Body of pancreas (tissue), 4 donors: Measurements from ENCODE around the gene FRAS1. TPM values are rescaled to one million over a fixed set of nuclear protein-coding genes. Genes with fewer than 3 reads are reported as not detected.

ENCODE experiments used
- ATAC-seq: fragments of 150-250 bp; one replicate; pipeline ENCODE4 v1.9.1; 2016
- DNase-seq, 4 donors: peaks; one replicate each; pipeline ENCODE4 v3.0.0-alpha.2; 2019
- H3K27ac ChIP-seq, 4 donors: fragments of 200-600 bp; sonication (generic); 1 replicate in 3 of 4; 2 replicates in 1 of 4; pipeline versions ENCODE4 v1.5.1 to v1.6.1; 2016 to 2019; ENCODE audit warnings: mild to moderate bottlenecking in 1 of 4, mixed read lengths in 1 of 4, moderate library complexity in 1 of 4
- H3K27me3 ChIP-seq, 2 donors: fragments of 200-600 bp; sonication (generic); one replicate each; pipeline ENCODE4 v1.6.0; 2016; ENCODE audit warnings: mild to moderate bottlenecking in 1 of 2
- H3K36me3 ChIP-seq, 2 donors: fragments of 200-600 bp; sonication (generic); replicated peaks in 1 of 2; 2 replicates each; pipeline ENCODE4 v1.5.1; 2016; ENCODE audit warnings: low read depth in 2 of 2; ENCODE audit not compliant: insufficient read depth in 1 of 2
- H3K4me1 ChIP-seq: fragments of 200-600 bp; sonication (generic); one replicate; pipeline ENCODE4 v1.6.0; 2016
- H3K4me3 ChIP-seq, 2 donors: fragments of 200-600 bp; sonication (generic); 1 replicate in 1 of 2; 2 replicates in 1 of 2; pipeline ENCODE4 v1.5.1; 2016 to 2019
- H3K9me3 ChIP-seq, 3 donors: fragments of 200-600 bp; sonication (generic); 1 replicate in 2 of 3; 2 replicates in 1 of 3; pipeline ENCODE4 v1.5.1; 2016
- POLR2A ChIP-seq, 3 donors: fragments of 450-650 bp; IDR thresholded peaks; one replicate each; pipeline ENCODE4 v1.6.1; 2016; ENCODE audit warnings: antibody characterized with exemption in 3 of 3, mild to moderate bottlenecking in 2 of 3
- WGBS, 2 donors: methylation state at CpG; one replicate each; pipeline ENCODE4 v1.1.5; 2017; 5-methylcytosine and 5-hydroxymethylcytosine counted together
- intact Hi-C: fragments of 100-400 bp; cut with DNase I; formaldehyde crosslinking; loops from one replicate; pipeline ENCODE4 v1.15.1; 2023
- total RNA-seq, 2 donors: library from RNA; depleted of rRNA; stranded (reverse); fragments of >200 nt; gene quantifications; one replicate each; pipeline ENCODE4 v1.1.0, GENCODE V29; 2016
- TF ChIP-seq, protein P1 (sequence below), 7 experiments: fragments of 450-650 bp in 4 of 7; fragments of 200-600 bp in 3 of 7; sonication (generic) in 3 of 7; IDR thresholded peaks; one replicate each; pipeline ENCODE4 v1.5.1; 2016 to 2019; ENCODE audit warnings: antibody characterized with exemption in 7 of 7

FRAS1 gene
- total RNA-seq, 2 donors from 2014 or later = 22.6 to 24.4 TPM

DNA sequence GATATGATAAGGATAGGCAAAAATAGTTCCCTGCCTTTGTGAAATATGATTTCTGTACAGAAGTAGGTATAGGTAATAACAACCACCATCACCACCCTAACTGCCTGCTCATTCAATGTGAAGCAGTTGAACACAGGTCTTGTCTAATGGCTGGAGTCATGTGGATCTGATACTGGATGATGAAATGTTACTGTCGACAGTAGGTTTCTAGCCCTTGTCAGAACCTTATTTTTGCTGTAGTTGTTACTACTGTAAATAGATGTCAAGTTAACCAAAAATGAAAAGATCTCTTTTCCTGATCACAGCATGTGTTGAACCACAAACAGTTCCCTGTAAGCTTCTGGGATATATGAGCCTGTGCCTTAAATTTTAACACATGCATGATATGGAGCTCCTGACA lies 142.9 kb downstream of the FRAS1 start:
- 60 to 75% methylated on average over 1 of the region's 1 CpG for WGBS, 2 donors
- H3K4me1 ChIP-seq = no peaks in the 10 kb centered on the region
- H3K36me3 ChIP-seq = no peaks in the 10 kb centered on the region
- no peak for TF ChIP-seq POLR2A (IDR thresholded peaks at IDR 0.05)
- TF ChIP-seq, protein P1, sequence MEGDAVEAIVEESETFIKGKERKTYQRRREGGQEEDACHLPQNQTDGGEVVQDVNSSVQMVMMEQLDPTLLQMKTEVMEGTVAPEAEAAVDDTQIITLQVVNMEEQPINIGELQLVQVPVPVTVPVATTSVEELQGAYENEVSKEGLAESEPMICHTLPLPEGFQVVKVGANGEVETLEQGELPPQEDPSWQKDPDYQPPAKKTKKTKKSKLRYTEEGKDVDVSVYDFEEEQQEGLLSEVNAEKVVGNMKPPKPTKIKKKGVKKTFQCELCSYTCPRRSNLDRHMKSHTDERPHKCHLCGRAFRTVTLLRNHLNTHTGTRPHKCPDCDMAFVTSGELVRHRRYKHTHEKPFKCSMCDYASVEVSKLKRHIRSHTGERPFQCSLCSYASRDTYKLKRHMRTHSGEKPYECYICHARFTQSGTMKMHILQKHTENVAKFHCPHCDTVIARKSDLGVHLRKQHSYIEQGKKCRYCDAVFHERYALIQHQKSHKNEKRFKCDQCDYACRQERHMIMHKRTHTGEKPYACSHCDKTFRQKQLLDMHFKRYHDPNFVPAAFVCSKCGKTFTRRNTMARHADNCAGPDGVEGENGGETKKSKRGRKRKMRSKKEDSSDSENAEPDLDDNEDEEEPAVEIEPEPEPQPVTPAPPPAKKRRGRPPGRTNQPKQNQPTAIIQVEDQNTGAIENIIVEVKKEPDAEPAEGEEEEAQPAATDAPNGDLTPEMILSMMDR (IDR thresholded peaks at IDR 0.05) = no peak
- intact Hi-C loops = no loop called here
- H3K9me3 ChIP-seq = no peaks in the 10 kb centered on the region
- no peak overlapping the region for H3K27ac ChIP-seq
- DNase-seq = no peak
- no peak for ATAC-seq
- H3K27me3 ChIP-seq = no peaks in the 10 kb centered on the region
- no peak overlapping the region for H3K4me3 ChIP-seq

DNA sequence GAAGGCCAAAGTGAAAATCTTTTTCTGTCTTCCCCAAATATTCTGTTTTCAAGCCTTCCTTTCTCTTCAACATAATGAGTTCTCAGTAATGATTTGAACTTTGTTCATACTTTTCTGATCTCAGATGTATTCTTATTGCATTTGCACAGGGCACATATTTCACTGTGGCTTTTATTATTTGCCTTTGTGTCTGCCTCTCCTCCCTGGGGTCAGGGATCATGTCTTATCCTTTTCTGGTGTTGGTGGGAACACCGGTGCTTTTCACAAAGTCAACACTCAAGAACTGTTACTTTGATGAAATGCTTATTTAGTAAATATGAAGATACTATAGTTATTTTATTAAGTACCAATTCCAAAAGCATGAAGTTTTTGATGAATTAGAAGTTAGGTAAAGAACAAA lies 143.8 kb downstream of the FRAS1 start:
- Histone ChIP-seq H3K36me3 (no peaks in the 10 kb centered on the region), H3K4me3 (no peak overlapping the region), H3K4me1 (no peaks in the 10 kb centered on the region), H3K9me3 (no peaks in the 10 kb centered on the region), H3K27ac (no peak overlapping the region), H3K27me3 (no peaks in the 10 kb centered on the region)
- TF ChIP-seq, protein P1 (IDR thresholded peaks at IDR 0.05) = no peak
- TF ChIP-seq POLR2A (IDR thresholded peaks at IDR 0.05) = no peak
- intact Hi-C loops = no loop called here
- WGBS, 2 donors = 28 to 32% methylated on average over 1 of the region's 1 CpG
- DNase-seq (no peak), ATAC-seq (no peak)

DNA sequence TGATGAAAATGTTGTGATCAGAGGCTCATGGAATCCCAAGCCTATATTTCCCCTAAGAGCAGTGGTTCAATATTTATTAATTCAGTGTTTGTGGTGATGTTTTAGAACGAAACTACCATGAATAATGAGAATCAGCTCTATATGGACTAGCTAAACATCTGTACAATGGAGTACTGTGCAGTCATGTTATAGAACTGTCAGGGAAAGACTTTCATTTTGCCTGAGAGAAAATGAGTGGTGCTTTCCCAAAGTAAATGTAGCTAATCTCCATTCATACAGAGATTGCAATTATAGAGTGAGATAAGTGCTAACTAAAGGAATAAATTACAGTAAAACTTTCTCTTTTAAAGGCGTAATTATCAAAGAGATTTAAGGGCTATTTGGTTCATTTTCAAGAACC lies 147.1 kb downstream of the FRAS1 start:
- ATAC-seq (no peak), DNase-seq (no peak)
- no peaks in the 10 kb centered on the region for H3K9me3 ChIP-seq
- TF ChIP-seq POLR2A (IDR thresholded peaks at IDR 0.05) = no peak
- TF ChIP-seq, protein P1 (IDR thresholded peaks at IDR 0.05) = no peak
- intact Hi-C loops = no loop called here
- no peaks in the 10 kb centered on the region for H3K36me3 ChIP-seq
- no peak overlapping the region for H3K27ac ChIP-seq
- H3K4me3 ChIP-seq = no peak overlapping the region
- no peaks in the 10 kb centered on the region for H3K4me1 ChIP-seq
- WGBS, 2 donors = 30% methylated on average over 2 of the region's 2 CpGs
- H3K27me3 ChIP-seq = no peaks in the 10 kb centered on the region

DNA sequence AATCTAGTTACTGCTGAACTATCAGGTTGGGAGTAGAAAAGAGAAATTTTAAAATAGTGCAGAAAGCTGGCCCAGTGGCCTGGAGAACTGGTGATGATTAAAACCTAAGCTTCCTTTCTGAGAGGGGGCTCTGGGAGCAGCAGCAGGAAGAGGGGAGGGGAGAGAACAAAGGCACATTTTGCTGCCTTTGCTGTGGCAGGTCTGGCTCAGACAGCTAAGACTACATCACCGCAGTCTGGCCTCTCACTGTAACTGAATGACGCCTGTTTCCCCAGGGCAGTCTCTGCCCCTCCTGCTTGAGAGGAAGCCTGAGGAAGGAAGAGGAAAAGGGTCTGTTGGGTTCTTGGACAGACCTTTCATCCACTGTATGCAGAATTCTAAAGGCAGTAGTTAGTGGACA lies 148.5 kb downstream of the FRAS1 start:
- ATAC-seq = no peak

DNA sequence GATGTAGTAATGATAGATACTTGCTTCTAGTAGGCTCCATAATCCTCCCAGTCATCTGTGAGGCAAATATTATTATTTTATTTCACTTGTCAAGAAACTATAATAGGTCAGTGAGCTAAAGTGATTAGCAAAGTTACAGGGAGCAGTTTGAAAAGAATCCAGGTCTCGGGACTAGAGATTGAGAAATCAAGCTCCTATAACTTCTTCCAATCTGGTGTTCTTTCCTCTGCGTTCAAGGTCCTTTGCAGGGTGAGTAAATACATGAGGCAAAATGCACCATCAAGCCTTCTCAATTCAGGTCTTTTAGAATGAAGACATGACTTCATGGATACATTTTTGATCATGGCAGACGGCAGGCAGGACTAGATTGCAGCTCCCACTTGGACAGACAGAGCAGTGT lies 150.4 kb downstream of the FRAS1 start:
- 47 to 55% methylated on average over 3 of the region's 3 CpGs for WGBS, 2 donors
- no peaks in the 10 kb centered on the region for H3K27me3 ChIP-seq
- intact Hi-C loops = no loop called here
- DNase-seq = no peak
- no peaks in the 10 kb centered on the region for H3K4me1 ChIP-seq
- H3K4me3 ChIP-seq = no peak overlapping the region
- no peak overlapping the region for H3K27ac ChIP-seq
- no peaks in the 10 kb centered on the region for H3K9me3 ChIP-seq
- no peak for TF ChIP-seq POLR2A (IDR thresholded peaks at IDR 0.05)
- TF ChIP-seq, protein P1 (IDR thresholded peaks at IDR 0.05) = no peak
- no peaks in the 10 kb centered on the region for H3K36me3 ChIP-seq
- no peak for ATAC-seq

More for the DNA sequence above, 148.5 kb downstream of the FRAS1 start:
- Histone ChIP-seq H3K36me3 (no peaks in the 10 kb centered on the region), H3K4me1 (no peaks in the 10 kb centered on the region), H3K4me3 (no peak overlapping the region), H3K27me3 (no peaks in the 10 kb centered on the region), H3K27ac (no peak overlapping the region), H3K9me3 (no peaks in the 10 kb centered on the region)
- intact Hi-C loops = no loop called here
- no peak for DNase-seq
- TF ChIP-seq, protein P1 (IDR thresholded peaks at IDR 0.05) = no peak
- no peak for TF ChIP-seq POLR2A (IDR thresholded peaks at IDR 0.05)
- 58 to 60% methylated on average over 2 of the region's 2 CpGs for WGBS, 2 donors
